ENCODE data around the gene ACTL7A.
"Not testable (repeated sequence)": the region's sequence is repeated elsewhere in the genome, so short reads cannot be mapped to it uniquely, and the experiment has no call there.

DNA sequence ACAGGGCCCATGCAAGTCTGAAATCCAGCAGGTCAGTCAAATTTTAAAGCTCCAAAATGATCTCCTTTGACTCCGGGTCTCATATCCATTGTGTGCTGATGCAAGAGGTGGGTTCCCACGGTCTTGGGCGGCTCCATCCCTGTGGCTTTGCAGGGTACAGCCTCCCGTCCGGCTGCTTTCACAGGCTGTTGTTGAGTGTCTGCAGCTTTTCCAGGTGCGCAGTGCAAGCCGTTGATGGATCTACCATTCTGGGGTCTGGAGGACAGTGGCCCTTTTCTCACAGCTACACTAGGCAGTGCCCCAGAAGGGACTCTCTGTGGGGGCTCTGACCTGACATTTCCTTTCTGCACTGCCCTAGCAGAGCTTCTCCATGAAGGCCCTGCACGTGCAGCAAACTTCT lies 13.8 kb upstream of the ACTL7A start:
- TF ChIP-seq POLR2A (IDR thresholded peaks at IDR 0.05; ENCODE audit: low read depth, low read length); POLR2AphosphoS5 (IDR thresholded peaks at IDR 0.05; ENCODE audit: low read depth, low read length); PAX5 (IDR thresholded peaks at IDR 0.05; ENCODE audit: insufficient read depth, low read length, severe bottlenecking): not testable (repeated sequence)

All from GM12891 (cell line).